Neural cell (in vitro differentiated cells): Measurements from ENCODE around the gene FOXS1. TPM values are rescaled to one million over a fixed set of nuclear protein-coding genes. Genes with fewer than 3 reads are reported as not detected.

Source experiments
- H2AFZ ChIP-seq: fragments of 200-600, 300-800 bp; sonication (generic), shearing (Covaris generic); 2 replicates; pipeline ENCODE4 v1.6.0; 2014; ENCODE audit warnings: low read depth, mild to moderate bottlenecking, antibody characterized with exemption, low read length, moderate library complexity
- H3F3A ChIP-seq: fragments of 200-600 bp; shearing (Covaris generic); 2 replicates; pipeline ENCODE4 v1.6.1; 2016; ENCODE audit warnings: mild to moderate bottlenecking, moderate library complexity, mixed read lengths, antibody characterized with exemption, low read length; ENCODE audit not compliant: insufficient read depth, poor library complexity, severe bottlenecking
- H3K27ac ChIP-seq: fragments of 200-600, 300-800 bp; sonication (generic), shearing (Covaris generic); 2 replicates; pipeline ENCODE4 v1.5.1; 2014; ENCODE audit warnings: mild to moderate bottlenecking, low read length, moderate library complexity
- H3K27me3 ChIP-seq: fragments of 300-800, 200-600 bp; sonication (generic), shearing (Covaris generic); 2 replicates; pipeline ENCODE4 v1.6.0; 2014; ENCODE audit warnings: mild to moderate bottlenecking, low read depth, low read length, moderate library complexity; ENCODE audit not compliant: insufficient read depth
- H3K36me3 ChIP-seq: fragments of 300-800, 200-600 bp; sonication (generic), shearing (Covaris generic); 2 replicates; pipeline ENCODE4 v1.5.1; 2014; ENCODE audit warnings: mild to moderate bottlenecking, antibody characterized with exemption, low read length, moderate library complexity; ENCODE audit not compliant: insufficient read depth
- H3K4me2 ChIP-seq: fragments of 300-800, 200-600 bp; sonication (generic), shearing (Covaris generic); 2 replicates; pipeline ENCODE4 v1.6.0; 2014; ENCODE audit warnings: mild to moderate bottlenecking, low read length
- H3K4me3 ChIP-seq: fragments of 300-800, 200-600 bp; sonication (generic), shearing (Covaris generic); 2 replicates; pipeline ENCODE4 v1.5.1; 2014; ENCODE audit warnings: mild to moderate bottlenecking, low read length, moderate library complexity
- H3K79me2 ChIP-seq: fragments of 200-600 bp; shearing (Covaris generic); replicated peaks from 2 replicates; pipeline ENCODE4 v1.6.0; 2014; ENCODE audit warnings: mild to moderate bottlenecking, low read length, moderate library complexity; ENCODE audit not compliant: insufficient read depth
- H3K9ac ChIP-seq: fragments of 300-800, 200-600 bp; sonication (generic), shearing (Covaris generic); 2 replicates; pipeline ENCODE4 v1.6.1; 2016; ENCODE audit warnings: mild to moderate bottlenecking, low read length, mixed read lengths
- H3K9me2 ChIP-seq: fragments of 200-600 bp; shearing (Covaris generic); 2 replicates; pipeline ENCODE4 v1.6.1; 2016; ENCODE audit warnings: mild to moderate bottlenecking, low read length, mixed read lengths; ENCODE audit not compliant: insufficient read depth
- H3K9me3 ChIP-seq: fragments of 200-600, 300-800 bp; sonication (generic), shearing (Covaris generic); 2 replicates; pipeline ENCODE4 v1.6.1; 2016; ENCODE audit warnings: mild to moderate bottlenecking, mixed run types, low read length, moderate library complexity, mixed read lengths
- H4K20me1 ChIP-seq: fragments of 200-600 bp; shearing (Covaris generic); 2 replicates; pipeline ENCODE4 v1.6.1; 2016; ENCODE audit warnings: mild to moderate bottlenecking, mixed run types; ENCODE audit not compliant: insufficient read depth
- CTCF ChIP-seq: fragments of 450-650 bp; IDR thresholded peaks from 2 replicates; pipeline ENCODE4 v1.5.1; 2014; ENCODE audit warnings: antibody characterized with exemption, mild to moderate bottlenecking, moderate library complexity; ENCODE audit not compliant: poor library complexity, severe bottlenecking
- EP300 ChIP-seq: fragments of 450-650 bp; conservative IDR thresholded peaks from 2 replicates; pipeline ENCODE4 v1.6.1; 2014; ENCODE audit warnings: antibody characterized with exemption, mild to moderate bottlenecking, moderate library complexity; ENCODE audit not compliant: poor library complexity, severe bottlenecking
- EZH2 ChIP-seq: fragments of 200-600, 300-800 bp; shearing (Covaris generic), sonication (generic); IDR thresholded peaks from 2 replicates; pipeline ENCODE4 v1.6.1; 2014; ENCODE audit warnings: antibody characterized with exemption, low read length, borderline replicate concordance, mild to moderate bottlenecking; ENCODE audit not compliant: insufficient read depth, poor library complexity, severe bottlenecking
- MXI1 ChIP-seq: fragments of 450-650 bp; conservative IDR thresholded peaks from 2 replicates; pipeline ENCODE4 v1.6.1; 2014; ENCODE audit warnings: antibody characterized with exemption, mild to moderate bottlenecking; ENCODE audit not compliant: poor library complexity, severe bottlenecking
- POLR2AphosphoS5 ChIP-seq: IDR thresholded peaks from 2 replicates; pipeline ENCODE4 v1.6.1; 2012
- RAD21 ChIP-seq: fragments of 450-650 bp; conservative IDR thresholded peaks from 2 replicates; pipeline ENCODE4 v1.6.1; 2014; ENCODE audit warnings: antibody characterized with exemption, mild to moderate bottlenecking, moderate library complexity
- REST ChIP-seq: IDR thresholded peaks from 2 replicates; pipeline ENCODE4 v1.6.1; 2012; ENCODE audit warnings: borderline replicate concordance
- SMC3 ChIP-seq: fragments of 450-650 bp; conservative IDR thresholded peaks from 2 replicates; pipeline ENCODE4 v1.6.1; 2014; ENCODE audit warnings: antibody characterized with exemption, mild to moderate bottlenecking, moderate library complexity; ENCODE audit not compliant: poor library complexity
- TAF1 ChIP-seq: IDR thresholded peaks from 2 replicates; pipeline ENCODE4 v1.6.1; 2012; ENCODE audit warnings: low read depth
- polyA plus RNA-seq: library from polyadenylated mRNA; depleted of rRNA; stranded (reverse); fragments of >200 nt; gene quantifications from 2 replicates; pipeline ENCODE4 v1.2.3, GENCODE V29; 2014

FOXS1 gene
- polyA plus RNA-seq, 1 donor from 2014 or later = not detected

GRCh38 chr20:31836853-31837608 is 8.4 kb downstream of the FOXS1 start:
- no peaks in the 10 kb centered on the region for H3K36me3 ChIP-seq
- H2AFZ ChIP-seq = no peak overlapping the region
- H3F3A ChIP-seq = no peaks in the 10 kb centered on the region
- no peaks in the 10 kb centered on the region for H3K27me3 ChIP-seq
- H3K9me2 ChIP-seq = no peaks in the 10 kb centered on the region
- H3K79me2 ChIP-seq = no peaks in the 10 kb centered on the region
- no peak overlapping the region for H3K9ac ChIP-seq
- H3K4me2 ChIP-seq = no peak overlapping the region
- H3K27ac ChIP-seq = no peak overlapping the region
- no peaks in the 10 kb centered on the region for H4K20me1 ChIP-seq
- H3K4me3 ChIP-seq = no peak overlapping the region
- TF ChIP-seq MXI1 = no peak
- no peak for TF ChIP-seq SMC3
- no peak for TF ChIP-seq POLR2AphosphoS5
- no peak for TF ChIP-seq REST
- TF ChIP-seq CTCF = no peak
- no peak for TF ChIP-seq EP300
- no peak for TF ChIP-seq TAF1
- no peak for TF ChIP-seq RAD21
- TF ChIP-seq EZH2 = no peak
- no peaks in the 10 kb centered on the region for H3K9me3 ChIP-seq

GRCh38 chr20:31835977-31836852 is 9.2 kb downstream of the FOXS1 start:
- no peaks in the 10 kb centered on the region for H3K79me2 ChIP-seq
- TF ChIP-seq CTCF (no peak), TAF1 (no peak)
- no peak overlapping the region for H3K27ac ChIP-seq
- no peaks in the 10 kb centered on the region for H3K9me3 ChIP-seq
- H3K36me3 ChIP-seq = no peaks in the 10 kb centered on the region
- H3K4me2 ChIP-seq = no peak overlapping the region
- no peak overlapping the region for H3K9ac ChIP-seq
- no peaks in the 10 kb centered on the region for H3K27me3 ChIP-seq
- H3K9me2 ChIP-seq = no peaks in the 10 kb centered on the region
- H4K20me1 ChIP-seq = no peaks in the 10 kb centered on the region
- H3K4me3 ChIP-seq = no peak overlapping the region
- H2AFZ ChIP-seq = no peak overlapping the region
- no peaks in the 10 kb centered on the region for H3F3A ChIP-seq
